ENCODE data around the gene SUSD6.
A peak's percentile ranks its signal among the peaks of the same experiment; 100 is the strongest.
"Not testable (repeated sequence)": the region's sequence is repeated elsewhere in the genome, so short reads cannot be mapped to it uniquely, and the experiment has no call there.

SUSD6 gene

GRCh38 chr14:69719501-69719951 is 108.1 kb downstream of the SUSD6 start:
- TF ChIP-seq CTCF (conservative IDR thresholded peaks at IDR 0.05; ENCODE audit: control insufficient read depth, insufficient read depth, low read depth, low read length): no peak

GRCh38 chr14:69720912-69721311 is 109.5 kb downstream of the SUSD6 start:
- no peak for DNase-seq (ENCODE audit: low read depth)
- no peak overlapping the region for H3K4me3 ChIP-seq (ENCODE audit: control insufficient read depth, low read depth, low read length)
- TF ChIP-seq CTCF (conservative IDR thresholded peaks at IDR 0.05; ENCODE audit: control insufficient read depth, insufficient read depth, low read depth, low read length): no peak

More at GRCh38 chr14:69719501-69719951, 108.1 kb downstream of the SUSD6 start:
- peak; percentile 91 for DNase-seq (ENCODE audit: low read depth)
- no peak overlapping the region for H3K4me3 ChIP-seq (ENCODE audit: control insufficient read depth, low read depth, low read length)

- TF ChIP-seq CTCF (conservative IDR thresholded peaks at IDR 0.05; ENCODE audit: control insufficient read depth, insufficient read depth, low read depth, low read length): peak; percentile 91
- peak overlapping the region; percentile 35 for H3K4me3 ChIP-seq (ENCODE audit: control insufficient read depth, low read depth, low read length)
- peak; percentile 60 for DNase-seq (ENCODE audit: low read depth)
Observed at GRCh38 chr14:69726761-69727511, 115.5 kb downstream of the SUSD6 start.

GRCh38 chr14:69727860-69728259 is 116.5 kb downstream of the SUSD6 start:
- no peak overlapping the region for H3K4me3 ChIP-seq (ENCODE audit: control insufficient read depth, low read depth, low read length)
- DNase-seq (ENCODE audit: low read depth): no peak
- no peak for TF ChIP-seq CTCF (conservative IDR thresholded peaks at IDR 0.05; ENCODE audit: control insufficient read depth, insufficient read depth, low read depth, low read length)

GRCh38 chr14:69731919-69732598 is 120.7 kb downstream of the SUSD6 start:
- not testable (repeated sequence) for H3K4me3 ChIP-seq (ENCODE audit: control insufficient read depth, low read depth, low read length); DNase-seq (ENCODE audit: low read depth)

- not testable (repeated sequence) for H3K4me3 ChIP-seq (ENCODE audit: control insufficient read depth, low read depth, low read length); DNase-seq (ENCODE audit: low read depth)
Observed at GRCh38 chr14:69736405-69736804, 125.0 kb downstream of the SUSD6 start.

- no peak for DNase-seq (ENCODE audit: low read depth)
- no peak overlapping the region for H3K4me3 ChIP-seq (ENCODE audit: control insufficient read depth, low read depth, low read length)
- TF ChIP-seq CTCF (conservative IDR thresholded peaks at IDR 0.05; ENCODE audit: control insufficient read depth, insufficient read depth, low read depth, low read length): no peak
Observed at GRCh38 chr14:69741055-69741454, 129.7 kb downstream of the SUSD6 start.

Data from fibroblast of mammary gland (primary cell).